Vagina (tissue), 2 donors: ENCODE results near the gene ATP6V0A1.

Experiments
- CTCF ChIP-seq, 3 experiments: fragments of 450-650 bp in 2 of 3; fragments of 200-600 bp in 1 of 3; sonication (generic) in 1 of 3; IDR thresholded peaks; one replicate each; pipeline ENCODE4 v1.5.1; 2017 to 2019; ENCODE audit warnings: antibody characterized with exemption in 3 of 3, mild to moderate bottlenecking in 2 of 3, moderate library complexity in 2 of 3
- POLR2A ChIP-seq, 2 donors: fragments of 450-650 bp; IDR thresholded peaks; one replicate each; pipeline ENCODE4 v1.6.1; 2017; ENCODE audit warnings: antibody characterized with exemption in 2 of 2, mild to moderate bottlenecking in 2 of 2, moderate library complexity in 2 of 2
- POLR2AphosphoS5 ChIP-seq, 2 donors: sonication (generic); formaldehyde crosslinking; IDR thresholded peaks; one replicate each; pipeline ENCODE4 v1.9.0; 2017; ENCODE audit warnings: antibody characterized with exemption in 2 of 2, mild to moderate bottlenecking in 2 of 2, low read depth in 1 of 2; ENCODE audit not compliant: insufficient read depth in 1 of 2

GRCh38 chr17:42475835-42476234, 17.2 kb downstream of the ATP6V0A1 start:
- no peak for TF ChIP-seq CTCF (IDR thresholded peaks at IDR 0.05)
- no peak for TF ChIP-seq POLR2AphosphoS5 (IDR thresholded peaks at IDR 0.05; ENCODE audit: insufficient read depth in 1 of 2, low read depth in 1 of 2)
- TF ChIP-seq POLR2A (IDR thresholded peaks at IDR 0.05) = no peak
